Measurements from ENCODE around the gene CDC23.
"Not testable (repeated sequence)": the region's sequence is repeated elsewhere in the genome, so short reads cannot be mapped to it uniquely, and the experiment has no call there.

CDC23 gene

GRCh38 chr5:138213161-138214029 lies at the start of gene CDC23:
CDC23 (minus strand) TSS chr5:138213323; CDS start chr5:138213312, 11 bp downstream.
- TF ChIP-seq CTCF (IDR thresholded peaks at IDR 0.05; ENCODE audit: insufficient read depth, missing control alignments): no peak
- FAIRE-seq (peak; percentile 32), DNase-seq (ENCODE audit: insufficient read length, low spot score) (peak; percentile 74)

GRCh38 chr5:138258704-138259292 lies 45.7 kb upstream of the CDC23 start:
- DNase-seq (ENCODE audit: insufficient read length, low spot score): no peak
- FAIRE-seq: no peak
- no peak for TF ChIP-seq CTCF (IDR thresholded peaks at IDR 0.05; ENCODE audit: insufficient read depth, missing control alignments)

GRCh38 chr5:138257583-138257982 lies 44.5 kb upstream of the CDC23 start:
- DNase-seq (ENCODE audit: insufficient read length, low spot score) (no peak), FAIRE-seq (no peak)
- TF ChIP-seq CTCF (IDR thresholded peaks at IDR 0.05; ENCODE audit: insufficient read depth, missing control alignments): no peak

GRCh38 chr5:138252944-138253343 lies 39.8 kb upstream of the CDC23 start:
- no peak for TF ChIP-seq CTCF (IDR thresholded peaks at IDR 0.05; ENCODE audit: insufficient read depth, missing control alignments)
- FAIRE-seq (no peak), DNase-seq (ENCODE audit: insufficient read length, low spot score) (no peak)

GRCh38 chr5:138247800-138248199 lies 34.7 kb upstream of the CDC23 start:
- not testable (repeated sequence) for FAIRE-seq; DNase-seq (ENCODE audit: insufficient read length, low spot score)

GRCh38 chr5:138246822-138247221 lies 33.7 kb upstream of the CDC23 start:
- no peak for TF ChIP-seq CTCF (IDR thresholded peaks at IDR 0.05; ENCODE audit: insufficient read depth, missing control alignments)
- FAIRE-seq (no peak), DNase-seq (ENCODE audit: insufficient read length, low spot score) (no peak)

GRCh38 chr5:138246334-138246733 lies 33.2 kb upstream of the CDC23 start:
- no peak for TF ChIP-seq CTCF (IDR thresholded peaks at IDR 0.05; ENCODE audit: insufficient read depth, missing control alignments)
- DNase-seq (ENCODE audit: insufficient read length, low spot score) (no peak), FAIRE-seq (no peak)
